Measurements from ENCODE around the gene CTIF.

Gene CTIF

GRCh38 chr18:48756511-48757226 is 217.8 kb downstream of the CTIF start:
- no peak for DNase-seq

GRCh38 chr18:48757367-48757766 is 218.5 kb downstream of the CTIF start:
- DNase-seq = no peak

- DNase-seq = no peak
Observed at GRCh38 chr18:48757906-48758305, 219.1 kb downstream of the CTIF start.

GRCh38 chr18:48761582-48761981 is 222.8 kb downstream of the CTIF start:
- no peak for DNase-seq

- DNase-seq = no peak
Observed at GRCh38 chr18:48762022-48762421, 223.2 kb downstream of the CTIF start.

GRCh38 chr18:48762836-48763718 is 224.2 kb downstream of the CTIF start:
- no peak for DNase-seq

GRCh38 chr18:48763719-48764100 is 224.9 kb downstream of the CTIF start:
- no peak for DNase-seq

- DNase-seq = no peak
Observed at GRCh38 chr18:48765053-48765452, 226.2 kb downstream of the CTIF start.

GRCh38 chr18:48766026-48766425 is 227.2 kb downstream of the CTIF start:
- DNase-seq = no peak

GRCh38 chr18:48766487-48766886 is 227.7 kb downstream of the CTIF start:
- DNase-seq = no peak

GRCh38 chr18:48767090-48767690 is 228.4 kb downstream of the CTIF start:
- no peak for DNase-seq

- no peak for DNase-seq
Observed at GRCh38 chr18:48769006-48769636, 230.3 kb downstream of the CTIF start.

- no peak for DNase-seq
Observed at GRCh38 chr18:48770243-48770642, 231.4 kb downstream of the CTIF start.

- DNase-seq = no peak
Observed at GRCh38 chr18:48771641-48772375, 233.0 kb downstream of the CTIF start.

- DNase-seq = no peak
Observed at GRCh38 chr18:48772457-48772856, 233.6 kb downstream of the CTIF start.

GRCh38 chr18:48773821-48774220 is 235.0 kb downstream of the CTIF start:
- DNase-seq = no peak

- no peak for DNase-seq
Observed at GRCh38 chr18:48774941-48775340, 236.1 kb downstream of the CTIF start.

- DNase-seq = no peak
Observed at GRCh38 chr18:48775372-48776155, 236.7 kb downstream of the CTIF start.

- DNase-seq = no peak
Observed at GRCh38 chr18:48776156-48776555, 237.3 kb downstream of the CTIF start.

GRCh38 chr18:48776641-48777025 is 237.8 kb downstream of the CTIF start:
- DNase-seq = no peak

GRCh38 chr18:48777026-48777743 is 238.4 kb downstream of the CTIF start:
- peak; percentile 51 to 69 (median 61) for DNase-seq
